Femur (tissue), 1 donor: ENCODE data around the gene TNS4.

ENCODE experiments used
- DNase-seq: peaks from one replicate; pipeline ENCODE4 v3.0.0-alpha.2; 2017

TNS4 gene

DNA sequence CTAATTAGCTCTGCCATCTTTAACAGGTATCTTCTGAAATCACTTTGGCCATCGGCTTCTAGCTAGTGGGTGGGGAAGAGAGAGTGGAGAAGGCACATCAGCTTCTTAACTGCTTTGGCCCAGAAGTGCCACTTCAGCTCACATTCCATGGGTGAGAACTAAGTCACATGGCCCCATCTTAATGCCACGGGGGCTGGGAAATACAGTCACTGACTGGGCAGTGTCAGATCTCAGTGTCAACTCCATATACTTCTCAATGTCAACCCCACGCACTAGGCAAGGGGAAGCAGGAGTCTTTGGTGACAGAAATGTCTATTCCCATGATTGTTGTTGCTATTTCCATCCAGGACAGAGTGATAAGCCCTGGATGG is 34.5 kb upstream of the TNS4 start:
- no peak for DNase-seq

DNA sequence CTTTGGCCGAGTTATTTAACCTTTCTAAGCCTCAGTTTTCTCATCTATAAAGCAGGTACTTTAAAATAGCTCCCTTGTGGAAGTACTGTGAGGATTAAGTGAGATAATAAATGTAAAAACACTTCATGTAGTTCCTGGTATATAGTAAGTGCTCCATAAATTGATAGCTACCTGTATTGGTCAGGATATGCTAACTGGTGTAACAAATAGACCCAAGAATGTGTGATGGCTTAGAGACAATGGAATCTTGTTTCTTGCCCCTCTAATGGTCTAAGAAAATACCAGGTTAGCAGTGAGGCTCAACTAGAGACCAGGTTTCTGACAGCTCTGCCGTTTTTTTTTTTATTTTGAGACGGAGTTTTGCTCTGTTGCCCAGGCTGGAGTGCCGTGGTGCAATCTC is 34.0 kb upstream of the TNS4 start:
- no peak for DNase-seq

GRCh38 chr17:40534371-40535189 is 33.2 kb upstream of the TNS4 start:
- no peak for DNase-seq

GRCh38 chr17:40533896-40534295 is 32.5 kb upstream of the TNS4 start:
- DNase-seq: no peak

GRCh38 chr17:40532520-40533253 is 31.3 kb upstream of the TNS4 start:
- no peak for DNase-seq

DNA sequence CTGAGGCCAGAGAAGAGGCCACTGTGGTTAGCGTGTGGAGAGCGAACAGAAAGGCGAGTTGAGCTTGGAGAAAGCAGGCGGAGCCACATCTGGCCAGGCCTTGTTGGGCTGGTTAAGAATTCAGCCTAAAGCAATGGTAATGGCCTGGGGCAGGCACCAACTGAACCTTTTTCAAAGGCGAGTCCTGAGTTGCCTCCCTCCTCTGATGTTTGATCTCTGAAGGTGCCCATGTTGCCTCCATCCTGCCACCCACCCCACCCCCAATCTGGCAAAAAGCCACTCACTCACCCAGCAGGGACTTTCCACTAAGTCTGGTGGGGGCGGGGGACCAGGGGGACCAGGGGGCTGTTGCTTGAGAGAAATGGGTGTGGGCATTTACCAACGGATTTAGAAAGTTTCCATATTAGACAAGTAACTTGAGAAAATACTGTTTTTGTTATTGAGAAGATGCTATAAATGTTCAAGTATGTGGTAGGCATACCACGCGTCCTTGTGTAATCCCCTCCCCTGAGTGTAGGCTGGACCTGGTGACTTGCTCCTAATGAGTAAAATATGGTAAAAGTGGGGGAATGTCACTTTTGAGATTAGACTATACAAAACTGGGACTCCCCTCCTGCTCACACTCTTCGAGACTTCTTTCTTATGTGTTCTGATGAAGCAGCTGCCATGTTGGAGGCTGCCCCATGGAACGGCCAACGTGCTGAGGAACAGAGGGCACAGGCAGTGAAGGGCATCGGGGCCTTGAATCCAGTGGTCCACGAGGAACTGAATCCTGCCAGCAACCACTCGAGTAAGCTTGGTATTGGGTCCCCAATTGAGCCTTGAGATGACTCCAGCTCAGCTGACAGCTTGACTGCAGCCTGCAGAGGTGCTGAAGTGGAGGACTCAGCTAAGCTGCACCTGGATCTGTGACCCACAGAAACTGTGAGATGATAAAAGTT is 29.9 kb upstream of the TNS4 start:
- no peak for DNase-seq

- DNase-seq: no peak
These were observed 29.1 kb upstream of the TNS4 start for GRCh38 chr17:40530531-40530994.

GRCh38 chr17:40529991-40530390 is 28.6 kb upstream of the TNS4 start:
- DNase-seq: no peak

- no peak for DNase-seq
These were observed 27.4 kb upstream of the TNS4 start for GRCh38 chr17:40528692-40529417.

- no peak for DNase-seq
These were observed 25.2 kb upstream of the TNS4 start for GRCh38 chr17:40526668-40527067.

- no peak for DNase-seq
These were observed 23.9 kb upstream of the TNS4 start for GRCh38 chr17:40525294-40525693.

GRCh38 chr17:40524243-40524965 is 23.0 kb upstream of the TNS4 start:
- no peak for DNase-seq

GRCh38 chr17:40522961-40523310 is 21.5 kb upstream of the TNS4 start:
- no peak for DNase-seq

DNA sequence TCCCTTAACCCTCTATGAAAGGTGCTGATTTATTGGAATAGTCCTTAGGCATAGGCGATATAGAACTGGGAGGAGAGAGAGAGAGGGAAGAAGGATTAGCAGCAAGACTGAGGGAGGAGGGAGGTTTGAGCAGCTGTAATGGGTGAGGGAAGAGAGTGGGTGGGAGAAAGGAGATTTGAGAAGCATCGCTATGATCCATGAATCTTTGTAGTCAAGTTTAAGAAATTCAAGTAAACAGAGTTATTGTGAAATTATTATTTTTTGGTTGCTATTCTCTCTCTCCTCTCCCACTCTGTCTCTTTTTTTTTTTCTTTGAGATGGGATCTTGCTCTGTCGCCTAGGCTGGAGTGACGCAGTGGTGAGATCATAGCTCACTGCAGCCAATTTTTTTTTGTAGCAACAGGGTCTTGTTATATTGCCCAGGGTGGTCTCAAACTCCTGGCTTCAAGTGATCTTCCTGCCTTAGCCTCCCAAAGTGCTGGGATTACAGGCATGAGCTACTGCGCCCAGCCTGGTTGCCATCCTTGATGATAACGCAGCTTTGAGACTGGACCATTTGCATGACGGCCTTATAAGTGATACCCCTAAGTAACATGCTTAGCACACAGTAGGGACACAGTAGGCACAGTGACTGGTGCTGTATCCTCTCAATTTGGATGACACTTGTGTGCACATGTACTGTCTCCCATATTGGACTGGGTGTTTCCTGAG is 21.0 kb upstream of the TNS4 start:
- DNase-seq: no peak

GRCh38 chr17:40520991-40521453 is 19.6 kb upstream of the TNS4 start:
- no peak for DNase-seq

DNA sequence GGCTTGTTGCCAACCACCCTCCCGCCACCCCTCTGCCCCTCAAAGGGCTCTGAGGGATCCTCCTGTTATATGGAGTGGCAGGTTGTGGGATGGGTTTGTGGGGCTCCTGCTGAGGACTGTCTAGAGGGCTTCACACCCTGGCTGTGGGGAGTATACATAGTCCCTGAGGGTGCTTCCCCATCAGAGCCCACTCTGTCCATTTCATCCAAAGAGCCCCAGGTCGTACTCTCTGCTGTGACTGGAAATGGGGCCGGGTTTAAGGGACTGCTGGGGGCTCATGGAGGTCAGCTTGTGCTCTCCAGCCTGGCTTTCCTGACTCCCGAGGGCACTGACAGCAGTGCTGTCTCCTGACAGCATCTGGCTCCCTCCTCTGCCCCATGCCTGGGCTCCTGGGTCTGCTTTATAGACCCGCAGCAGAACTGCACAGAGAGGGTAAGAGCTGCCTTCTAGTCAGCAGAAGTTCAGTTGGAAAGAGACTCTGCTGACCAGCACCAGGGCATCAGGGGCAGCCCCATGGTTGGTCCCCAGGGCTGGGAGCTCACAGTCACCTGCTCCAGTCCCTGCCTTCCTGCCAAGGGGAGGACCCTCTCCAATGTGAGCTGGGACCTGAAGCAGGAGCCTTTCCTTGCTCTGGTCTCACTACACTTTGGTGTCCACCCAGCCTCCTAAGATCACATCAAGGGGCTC is 17.8 kb upstream of the TNS4 start:
- DNase-seq: no peak

DNA sequence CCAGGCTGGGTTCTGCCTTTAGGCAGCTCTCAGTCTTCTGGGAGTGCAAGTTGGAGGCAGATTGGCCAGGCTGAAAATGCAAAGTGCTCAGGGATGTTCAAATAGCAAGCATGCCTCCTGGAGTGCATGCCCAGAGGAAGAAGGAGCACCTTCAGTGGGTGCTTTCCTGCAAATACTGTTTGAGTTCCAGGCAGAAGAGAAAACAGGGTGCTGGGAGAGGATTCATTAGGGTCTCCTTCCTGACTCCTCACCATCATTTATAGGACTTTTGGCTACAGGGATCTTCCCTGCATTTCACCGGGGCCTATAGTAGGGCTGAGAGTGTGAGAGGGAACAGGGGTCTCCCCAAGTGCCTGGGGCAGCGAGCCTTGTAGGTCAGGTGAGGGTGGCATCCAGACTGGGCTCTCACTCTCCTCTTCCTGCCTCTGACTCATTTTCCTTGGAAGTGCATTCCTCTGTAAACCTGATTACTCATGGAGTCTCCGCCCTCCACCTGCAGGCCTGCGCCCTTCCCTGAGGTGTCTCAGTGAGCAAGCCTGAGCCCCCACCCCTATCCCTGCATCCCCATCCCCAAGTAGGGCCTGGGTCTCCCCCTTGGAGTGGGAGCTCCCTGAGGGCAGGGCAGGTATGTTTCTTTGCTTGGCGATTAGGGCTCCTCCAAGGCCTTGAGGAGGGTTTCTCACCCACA is 17.1 kb upstream of the TNS4 start:
- DNase-seq: no peak

GRCh38 chr17:40517981-40518380 is 16.6 kb upstream of the TNS4 start:
- DNase-seq: no peak

DNA sequence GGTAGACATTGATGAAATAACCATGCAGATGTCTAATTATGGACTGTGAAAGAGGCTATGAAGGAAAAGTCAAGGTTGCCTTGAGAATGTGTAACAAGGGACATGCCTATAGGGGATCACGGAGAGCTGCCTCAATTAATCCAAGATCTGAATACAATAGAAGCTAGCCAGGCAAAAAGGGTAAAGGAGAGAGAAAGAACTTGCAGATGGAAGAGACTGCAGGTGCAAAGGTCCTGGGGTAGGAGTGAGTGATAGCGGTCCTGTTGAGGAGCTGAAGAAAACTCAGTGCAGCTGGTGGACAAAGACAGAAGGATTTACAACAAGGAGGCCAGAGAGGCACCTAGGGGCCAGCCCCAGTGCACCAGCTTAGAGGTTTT is 15.9 kb upstream of the TNS4 start:
- DNase-seq: no peak
